Stimulated activated CD4-positive, alpha-beta T cell treated with anti-CD3 and anti-CD28 coated beads, Interleukin-15, amount 100 ng/mL, for 48 hours (primary cell): ENCODE results near the gene KRT1.
"Not testable (repeated sequence)": the region's sequence is repeated elsewhere in the genome, so short reads cannot be mapped to it uniquely, and the experiment has no call there.

ENCODE experiments used
- DNase-seq, 2 donors: peaks; one replicate each; pipeline ENCODE4 v3.0.0-alpha.2; 2020; ENCODE audit warnings: low read depth in 2 of 2

Gene KRT1

DNA sequence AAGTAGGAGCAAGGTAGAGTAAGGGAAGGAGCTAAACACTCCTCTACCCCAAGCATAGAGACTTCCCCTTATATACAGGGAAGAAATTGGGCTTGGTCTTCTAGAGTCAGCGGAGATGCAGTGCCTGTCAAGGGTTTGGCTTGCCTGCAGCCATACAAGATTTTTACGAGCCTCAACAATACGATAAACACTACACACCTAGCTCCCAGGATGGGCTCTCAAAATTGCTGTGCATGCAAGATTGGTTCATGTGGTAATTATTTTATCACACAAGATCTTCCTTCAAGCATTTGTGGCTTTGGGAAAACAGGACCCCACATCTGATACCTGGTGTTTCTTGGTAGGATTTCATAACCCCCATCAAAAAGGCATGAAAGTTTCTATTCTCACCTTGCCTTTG is at the start of gene KRT1:
Gene KRT1, minus strand, starts transcription at position 45 of the 400 bp plus-strand sequence. CDS start 59 bp downstream, outside the sequence.
- DNase-seq, result no peak

DNA sequence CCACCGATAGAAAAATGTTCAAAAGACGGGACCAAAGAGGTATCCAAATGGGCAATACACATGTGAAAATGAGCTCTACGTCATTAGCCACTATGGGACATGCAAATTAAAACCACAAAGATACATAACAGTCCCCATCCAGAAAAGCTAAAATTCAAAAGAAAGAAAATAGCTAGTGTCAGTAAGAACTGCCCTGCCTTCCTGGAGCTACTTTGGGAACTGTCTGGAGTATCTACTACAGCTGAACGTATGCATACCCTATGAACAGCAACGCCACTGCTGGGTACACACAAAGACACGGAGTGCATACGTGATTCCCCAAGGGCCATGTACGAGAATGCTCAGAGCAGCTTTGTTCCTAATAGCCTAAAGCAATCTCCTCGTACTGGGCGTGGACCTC is 48.9 kb upstream of the KRT1 start:
- DNase-seq, result no peak

DNA sequence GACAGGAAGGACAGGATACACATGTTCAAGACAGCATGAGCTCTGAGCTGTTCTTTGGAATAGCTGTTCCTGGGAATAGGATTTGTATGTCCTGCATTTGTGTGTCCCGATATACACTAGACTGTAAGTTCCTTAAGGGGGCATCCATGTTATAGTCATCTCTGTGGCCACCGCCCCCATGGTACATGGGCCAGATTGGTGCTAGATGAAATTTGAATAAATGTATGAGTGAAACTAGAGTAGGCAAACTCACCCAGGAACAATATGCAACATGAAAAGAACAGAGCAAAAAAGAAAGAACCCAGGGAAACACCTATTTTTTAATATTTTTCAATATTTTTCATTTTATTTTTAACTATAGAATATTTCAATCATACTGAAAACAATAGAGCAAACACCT is 48.2 kb upstream of the KRT1 start:
- DNase-seq, result no peak

DNA sequence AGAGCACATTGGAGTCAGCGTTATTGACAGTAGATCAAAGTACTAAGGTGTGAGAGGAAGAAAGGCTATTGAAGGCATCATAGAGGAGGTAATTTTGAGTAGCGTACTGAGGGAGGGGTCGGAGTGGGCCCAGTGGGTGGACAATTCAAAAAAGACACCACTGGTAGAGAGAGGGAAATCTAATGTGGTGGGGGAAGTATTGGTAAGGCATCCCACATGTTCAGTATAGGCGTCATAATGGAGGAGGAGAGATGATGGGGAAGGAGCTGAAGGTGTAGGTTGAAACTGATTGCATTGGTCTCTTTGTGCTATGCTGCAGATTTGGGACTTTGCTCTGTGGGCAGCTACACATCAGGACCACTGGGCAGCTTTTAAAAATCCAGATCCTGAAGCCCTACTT is 46.8 kb upstream of the KRT1 start:
- DNase-seq, result no peak

DNA sequence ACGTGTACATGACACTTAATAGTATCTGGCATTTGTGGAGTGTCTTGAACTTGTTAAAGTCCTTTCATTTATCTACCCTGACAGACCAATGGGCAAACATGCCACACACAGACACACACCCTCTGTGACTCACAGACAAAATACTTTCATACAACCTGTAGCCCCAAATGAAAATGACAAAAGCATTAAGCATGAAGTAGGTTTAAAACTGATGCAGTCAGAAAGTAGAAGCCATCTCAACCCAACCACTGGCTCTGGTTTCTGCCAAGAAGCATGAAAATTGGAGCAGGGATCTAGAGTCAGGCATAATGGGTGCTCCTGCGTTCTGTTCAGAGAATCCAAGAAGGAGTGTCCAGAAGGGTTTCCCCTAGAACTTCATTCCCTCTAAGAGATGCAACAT is 46.2 kb upstream of the KRT1 start:
- no peak for DNase-seq

DNA sequence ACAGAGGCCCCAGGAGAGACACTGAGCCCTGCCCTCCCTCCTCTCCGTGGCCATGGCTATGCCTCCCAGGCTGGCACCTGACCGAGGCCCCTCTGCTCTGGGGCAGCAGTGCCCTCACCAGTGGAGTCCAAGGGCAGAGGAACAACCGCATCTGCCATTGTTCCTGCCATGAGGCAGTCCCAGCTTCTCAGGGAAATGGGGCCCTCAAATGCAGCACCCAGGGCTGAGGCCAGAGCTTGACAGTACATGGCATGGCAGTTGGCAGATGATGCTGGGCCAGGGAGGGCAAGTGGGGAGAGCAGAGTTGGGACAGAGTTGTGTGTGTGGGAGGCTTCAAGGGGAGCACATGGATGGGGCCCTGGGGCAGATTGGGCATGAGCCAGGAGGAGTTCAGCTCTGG is 44.2 kb upstream of the KRT1 start:
- no peak for DNase-seq

DNA sequence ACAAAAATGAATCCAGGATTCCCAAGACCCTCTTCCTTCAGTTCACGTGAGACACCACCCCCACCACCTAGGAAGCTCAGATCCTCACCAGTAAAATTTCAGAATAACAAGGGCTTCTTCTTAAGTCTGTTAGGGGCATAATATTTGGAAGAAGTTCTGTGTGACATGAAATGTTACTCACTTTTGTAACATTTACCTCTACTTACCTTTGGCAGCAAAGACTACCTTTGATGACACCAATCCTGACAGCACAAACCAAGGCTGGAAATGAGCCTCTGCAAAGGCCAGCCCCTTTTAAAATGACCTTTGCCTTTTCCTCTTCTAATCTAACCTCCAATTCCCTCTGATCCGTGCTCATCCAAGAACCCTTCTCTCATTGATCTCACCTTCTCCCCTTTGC is 42.5 kb upstream of the KRT1 start:
- no peak for DNase-seq

DNA sequence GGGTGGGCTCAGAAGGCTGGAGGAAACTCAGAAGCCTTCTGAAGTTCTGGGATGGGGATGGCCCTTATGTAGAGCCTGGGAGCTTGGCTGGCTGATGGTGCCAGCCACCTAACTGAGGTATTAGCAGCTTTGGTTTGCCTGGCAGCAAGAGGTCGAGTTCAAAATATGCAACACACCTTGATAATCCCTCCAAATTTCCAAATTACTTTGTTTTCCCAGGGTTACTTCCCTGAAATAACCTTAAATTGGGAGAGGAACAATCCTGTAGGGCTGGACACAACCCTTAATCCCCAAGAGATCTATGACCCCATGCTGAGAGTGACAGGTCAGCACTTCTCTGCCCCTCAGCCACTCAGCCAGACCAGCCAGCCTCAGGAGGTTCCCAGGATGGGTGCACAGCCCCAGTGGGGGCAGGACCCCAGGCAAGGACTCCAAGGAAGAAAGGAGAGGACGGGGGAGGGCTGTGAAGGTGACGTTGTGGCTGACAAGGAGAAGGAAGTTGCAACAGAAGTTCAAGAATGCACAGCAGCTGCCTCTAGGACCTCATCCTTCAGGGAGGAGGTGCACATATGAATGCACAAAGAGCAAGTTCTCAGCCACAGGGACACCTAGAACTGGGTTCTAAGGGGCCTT is 41.7 kb upstream of the KRT1 start:
- no peak for DNase-seq

DNA sequence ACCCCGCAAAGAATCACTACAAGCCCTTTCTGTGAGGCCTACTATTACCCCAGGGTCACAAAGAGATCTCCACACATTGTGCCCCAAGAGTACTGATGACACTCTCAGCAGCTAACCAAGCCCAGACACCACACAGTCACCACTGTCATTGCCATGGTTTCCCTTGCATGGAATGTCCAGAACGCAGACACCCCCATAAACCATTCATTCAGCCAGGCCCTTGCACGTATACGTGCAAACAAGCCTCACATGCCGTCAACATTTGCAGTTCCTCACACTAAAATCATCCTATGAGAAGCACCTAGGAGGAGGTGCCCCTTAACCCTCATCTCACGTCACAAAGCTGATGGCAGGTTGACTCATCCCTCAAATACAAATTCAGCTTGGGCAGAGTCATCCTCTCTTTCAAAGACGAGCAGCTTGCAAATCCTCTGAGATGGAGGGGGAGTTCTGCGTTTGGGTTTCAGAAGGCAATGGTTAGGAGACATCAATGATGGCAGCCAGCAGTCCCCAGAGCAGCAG is 40.2 kb upstream of the KRT1 start:
- no peak for DNase-seq

DNA sequence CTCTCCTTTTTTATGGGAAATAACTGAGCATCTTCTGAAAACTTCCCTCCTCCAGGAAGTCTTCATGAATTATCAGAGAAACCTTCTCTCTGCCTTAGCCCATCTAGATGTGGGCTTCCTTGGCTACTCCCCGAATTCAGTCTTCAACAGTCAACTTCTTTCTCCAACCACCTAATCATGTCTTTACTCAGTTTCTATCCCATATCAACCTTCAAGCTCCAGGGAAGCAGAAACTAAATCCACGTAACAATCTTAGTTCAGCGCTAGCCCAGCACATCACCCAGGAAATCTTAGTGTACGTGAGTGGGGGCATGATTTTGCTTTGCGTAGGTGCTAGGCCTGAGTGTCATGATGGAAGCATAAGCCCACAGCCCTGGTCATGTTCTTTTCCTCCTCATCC is 35.9 kb upstream of the KRT1 start:
- no peak for DNase-seq

DNA sequence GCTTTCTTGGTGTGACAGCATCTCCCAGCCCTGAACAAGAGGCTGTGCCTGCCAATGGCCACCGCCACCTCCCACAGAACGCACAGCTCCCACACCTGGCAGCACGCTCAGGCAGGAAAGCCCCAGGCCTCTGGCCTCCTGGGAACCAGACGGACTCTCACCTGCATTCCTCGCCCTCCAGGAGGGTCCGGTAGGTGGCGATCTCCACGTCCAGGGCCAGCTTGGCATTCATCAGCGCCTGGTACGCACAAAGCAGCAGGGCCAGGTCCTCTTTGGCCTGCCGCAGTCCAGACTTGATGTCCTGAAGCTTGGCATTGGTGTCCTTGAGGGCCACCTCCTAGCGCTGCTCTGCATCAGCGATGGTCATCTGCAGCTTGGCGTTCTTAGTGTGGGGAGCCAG is 35.2 kb upstream of the KRT1 start:
- no peak for DNase-seq

DNA sequence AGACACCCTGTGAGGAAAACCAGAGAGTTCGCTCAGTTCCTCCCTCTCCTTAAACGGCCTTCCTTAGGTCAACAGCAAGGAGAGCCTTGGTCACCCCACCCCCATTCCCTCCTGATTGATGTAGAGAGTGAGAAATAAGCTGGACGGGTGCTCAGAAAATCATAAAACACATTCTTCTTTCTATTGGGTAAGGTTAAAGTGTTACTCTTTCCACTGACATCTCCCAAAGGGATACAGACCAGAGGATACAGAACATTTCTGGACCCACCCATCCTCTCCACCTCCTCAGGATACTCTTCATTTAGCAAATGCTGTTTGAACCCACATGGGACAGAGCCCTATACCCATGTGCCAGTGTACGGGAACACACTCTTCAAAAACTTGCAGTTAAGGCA is 34.7 kb upstream of the KRT1 start:
- no peak for DNase-seq

DNA sequence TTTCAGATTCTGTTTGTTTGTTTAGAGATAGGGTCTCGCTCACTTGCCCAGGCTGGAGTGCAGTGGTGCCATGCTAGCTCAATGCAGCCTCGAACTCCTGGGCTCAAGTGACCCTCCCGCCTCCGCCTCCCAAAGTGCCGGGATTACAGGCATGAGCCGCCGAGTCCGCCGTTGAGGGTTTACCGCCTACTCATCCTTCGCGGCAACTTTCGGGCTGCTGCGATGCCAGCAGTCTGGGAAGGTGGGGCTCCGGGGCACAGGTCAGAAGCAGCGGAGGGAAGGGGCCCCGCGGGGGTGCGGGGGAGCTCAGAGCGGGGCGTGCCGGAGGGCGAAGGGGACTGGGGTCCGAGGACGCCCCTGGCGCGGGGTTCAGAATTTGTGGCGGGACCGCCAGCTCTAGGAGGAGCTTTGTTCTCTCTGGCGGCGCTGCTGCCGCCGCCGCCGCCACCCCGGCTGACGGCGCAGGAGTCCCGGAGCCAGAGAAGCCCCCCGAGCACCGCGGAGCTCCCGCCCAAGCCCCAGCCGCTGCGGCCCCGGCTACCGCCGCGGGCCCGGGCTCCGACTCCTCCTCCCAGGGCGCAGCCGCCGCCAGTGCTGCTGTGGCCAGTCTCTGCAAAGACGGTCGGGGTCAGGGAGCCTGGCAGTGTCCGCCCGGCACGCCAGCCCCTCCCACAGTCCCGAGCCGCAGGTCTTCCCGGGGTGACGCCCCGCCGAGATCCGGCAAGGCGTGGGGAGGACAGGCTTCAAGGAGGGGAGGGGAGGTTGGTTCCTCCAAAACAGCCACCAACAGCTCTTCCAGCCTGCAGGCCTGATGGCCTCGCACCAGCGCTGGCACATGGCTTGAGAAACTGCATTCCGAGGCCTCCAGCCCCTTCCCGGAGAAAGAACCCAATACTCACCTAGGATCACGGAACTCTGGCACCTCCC is 34.0 kb upstream of the KRT1 start:
- DNase-seq, result peak in 1 of 2 donors; percentile 15

DNA sequence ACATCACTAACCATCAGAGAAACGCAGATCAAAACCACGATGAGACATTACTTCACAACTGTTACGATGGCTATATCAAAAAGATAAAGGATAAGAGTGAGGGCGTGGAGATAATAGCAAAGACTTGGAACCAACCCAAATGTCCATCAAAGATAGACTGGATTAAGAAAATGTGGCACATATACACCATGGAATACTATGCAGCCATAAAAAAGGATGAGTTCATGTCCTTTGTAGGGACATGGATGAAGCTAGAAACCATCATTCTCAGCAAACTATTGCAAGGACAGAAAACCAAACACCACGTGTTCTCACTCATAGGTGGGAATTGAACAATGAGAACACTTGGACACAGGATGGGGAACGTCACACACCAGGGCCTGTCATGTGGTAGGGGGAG is 31.9 kb upstream of the KRT1 start:
- not testable (repeated sequence) for DNase-seq

DNA sequence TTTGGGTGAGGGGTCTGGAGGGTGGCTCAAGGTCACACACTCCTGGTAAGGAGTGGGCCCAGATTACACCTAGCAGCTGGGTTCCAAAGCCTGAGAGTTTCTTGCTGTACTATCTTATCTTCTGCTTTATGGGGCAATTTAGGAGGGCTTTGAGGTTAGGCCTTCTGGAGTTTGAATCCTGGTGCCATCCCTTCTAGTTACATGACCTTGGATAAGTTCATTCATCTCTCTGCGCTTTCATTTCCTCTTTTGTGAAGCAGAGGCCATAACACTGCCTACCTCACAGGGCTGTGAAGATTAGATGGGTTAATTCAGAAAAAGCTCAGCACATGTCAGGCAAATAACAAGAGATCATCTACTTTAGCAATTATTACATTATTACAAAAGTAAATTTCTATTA is 30.5 kb upstream of the KRT1 start:
- DNase-seq, result no peak

DNA sequence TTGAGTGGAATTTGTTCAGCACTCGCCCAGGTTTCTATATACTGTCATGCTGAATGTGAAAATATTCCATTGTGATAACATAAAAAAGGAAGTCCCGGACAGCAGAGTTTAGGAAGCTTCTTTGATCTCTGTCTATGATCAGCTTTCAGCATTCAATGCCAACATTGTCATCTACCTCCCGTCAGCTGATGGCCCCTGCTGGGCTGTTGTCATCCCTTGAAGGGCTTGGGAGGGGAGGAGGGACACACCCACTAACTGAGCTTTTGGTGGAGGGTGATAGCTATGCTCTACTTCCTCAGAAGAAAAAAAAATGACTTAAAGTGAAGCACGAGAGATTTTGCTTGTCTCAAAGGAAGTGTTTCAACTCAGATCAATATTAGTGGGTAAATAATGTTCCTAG is 27.8 kb upstream of the KRT1 start:
- DNase-seq, result no peak

DNA sequence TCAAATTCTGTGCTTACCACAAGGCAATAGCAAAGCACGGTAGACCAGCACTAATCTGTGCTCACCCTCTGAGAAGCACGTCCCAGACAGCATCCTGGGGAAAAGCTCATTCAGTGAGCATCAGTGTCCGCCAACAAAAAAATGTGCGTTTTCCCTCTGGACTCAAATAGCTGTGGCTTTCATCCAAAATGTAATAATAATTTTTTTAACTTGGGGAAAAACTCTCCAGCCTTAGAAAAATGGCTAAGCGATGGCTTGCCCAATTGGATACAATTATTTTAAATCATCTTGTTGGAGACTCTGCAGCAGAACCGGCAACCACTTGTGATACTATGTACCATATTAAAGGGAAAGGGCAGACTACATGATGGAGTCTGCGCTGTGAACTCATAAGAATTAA is 24.3 kb upstream of the KRT1 start:
- DNase-seq, result no peak

DNA sequence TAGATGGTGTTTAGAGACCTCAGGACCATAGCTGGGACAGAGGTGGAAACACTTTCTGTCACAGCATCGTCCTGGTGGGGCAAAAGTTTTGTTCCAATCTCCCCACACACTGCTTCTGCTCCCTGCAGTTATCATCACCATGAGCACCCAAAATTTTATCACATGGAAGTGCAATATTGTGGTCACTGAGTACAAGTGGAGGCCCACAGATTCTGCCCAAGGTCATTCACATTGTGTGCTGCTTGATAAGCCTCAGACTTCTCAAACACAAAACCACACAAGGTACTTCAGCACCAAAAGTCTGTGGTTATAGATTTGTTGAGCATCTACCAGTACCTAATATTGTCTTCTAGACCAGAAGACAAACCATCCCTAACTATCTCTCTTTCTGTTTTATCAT is 23.7 kb upstream of the KRT1 start:
- DNase-seq, result no peak

DNA sequence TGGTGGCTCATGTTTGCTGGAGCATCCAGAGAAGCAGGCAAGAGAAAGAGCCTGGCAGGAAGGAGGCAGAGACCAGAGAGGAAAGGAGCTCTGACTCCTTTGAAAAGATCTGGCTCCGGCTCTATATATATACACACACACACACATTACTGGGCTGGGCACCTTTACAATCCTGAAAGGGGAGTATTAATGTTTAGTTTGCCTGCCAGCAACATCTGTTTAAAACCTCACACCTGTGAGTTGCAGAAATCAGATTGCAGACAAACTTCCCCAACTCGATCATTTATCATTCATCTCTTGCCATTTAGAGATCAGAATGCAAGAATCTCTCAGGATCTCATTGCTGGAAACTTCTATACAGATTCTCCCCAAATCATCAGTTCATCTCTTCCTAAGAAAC is 23.2 kb upstream of the KRT1 start, which contains the start of gene KRT77:
Gene KRT77, minus strand, starts transcription at position 101 of the 400 bp plus-strand sequence. Its CDS starts 90 bp downstream, at position 11.
- DNase-seq, result no peak

DNA sequence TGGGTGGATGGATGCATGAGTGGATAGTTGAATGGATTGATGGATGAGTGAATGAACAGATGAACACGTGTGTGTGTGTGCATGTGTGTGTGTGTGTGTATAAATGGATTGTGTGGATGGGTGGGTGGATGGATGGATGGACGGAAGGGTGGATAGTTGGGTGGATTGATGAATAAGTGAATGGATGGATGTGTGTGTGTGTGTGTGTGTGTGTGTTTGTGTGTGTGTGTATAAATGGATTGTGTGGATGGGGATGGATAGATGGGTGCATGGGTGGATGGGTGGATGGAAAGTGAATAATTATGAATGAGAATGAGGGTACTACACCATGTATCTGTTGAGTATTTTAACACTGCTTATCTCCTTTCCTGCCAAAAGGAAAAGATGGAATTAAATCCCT is 22.1 kb upstream of the KRT1 start:
- no peak for DNase-seq

DNA sequence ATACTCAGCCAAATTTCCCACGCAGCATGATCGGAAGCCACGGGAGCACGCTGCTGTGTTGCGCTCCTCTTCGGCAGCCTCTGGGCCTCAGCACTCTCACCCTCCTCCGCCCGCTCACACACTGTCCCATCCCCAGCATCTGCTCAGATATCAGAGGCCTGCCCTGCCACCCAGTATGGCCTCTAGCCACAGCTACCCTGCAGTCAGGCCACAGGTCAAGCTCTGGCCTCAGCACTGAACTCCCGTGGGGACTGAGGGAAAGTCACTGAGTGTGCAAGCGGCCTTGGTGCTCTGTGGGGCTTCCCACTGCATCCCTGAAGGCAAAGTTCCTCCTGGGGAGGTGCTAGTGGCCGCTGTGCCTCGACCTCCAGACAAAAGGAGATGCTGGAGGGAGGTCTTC is 21.1 kb upstream of the KRT1 start:
- DNase-seq, result no peak

DNA sequence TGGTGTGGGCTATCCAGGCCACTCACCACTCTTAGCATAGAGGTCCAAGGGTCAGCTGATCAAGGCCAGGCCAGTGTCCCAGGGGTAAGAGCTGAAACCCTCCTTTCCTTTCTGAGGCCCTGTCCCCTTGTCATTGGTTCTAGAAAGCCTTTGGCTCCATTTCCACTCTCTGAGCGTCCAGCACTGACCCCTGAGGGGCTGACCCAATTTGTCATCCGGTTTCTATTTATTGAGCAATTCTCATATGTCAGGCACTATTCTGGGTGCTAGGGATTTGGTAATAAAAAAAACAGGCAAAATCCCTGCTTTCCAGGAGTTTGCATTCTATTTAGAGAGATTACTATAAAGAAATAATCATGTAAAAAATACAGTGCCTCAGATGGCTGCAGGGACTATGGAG is 19.8 kb upstream of the KRT1 start:
- DNase-seq, result no peak

DNA sequence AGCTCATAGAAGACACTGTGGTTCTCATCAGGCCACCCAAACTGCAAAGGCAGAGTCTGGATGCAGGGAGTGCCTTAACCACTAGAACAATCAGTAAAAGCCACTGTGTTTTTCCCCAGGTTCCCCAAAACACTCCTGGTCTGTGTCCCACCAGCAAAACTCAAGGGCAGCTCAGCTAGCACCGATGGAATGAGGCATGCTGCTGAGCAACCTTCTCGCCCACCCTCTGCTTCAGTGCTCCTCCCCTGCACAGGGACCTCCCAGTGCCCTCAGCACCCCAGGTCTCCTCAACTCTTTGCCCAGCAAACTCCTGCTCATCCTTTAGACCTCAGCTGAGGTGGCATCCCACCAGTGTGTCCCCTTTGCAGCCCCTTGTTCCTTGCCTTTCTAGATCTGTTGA is 19.2 kb upstream of the KRT1 start:
- no peak for DNase-seq
